Mammary epithelial cell (primary cell): ENCODE data around the gene LDLRAD4.

Source experiments
- EZH2 ChIP-seq: IDR thresholded peaks from 2 replicates; pipeline ENCODE4 v1.6.1; 2012; ENCODE audit warnings: low read length, inconsistent platforms, borderline replicate concordance
- TF ChIP-seq, protein P1 (sequence below), 2 donors: IDR thresholded peaks in 1 of 2; conservative IDR thresholded peaks in 1 of 2; 2 replicates each; pipeline ENCODE4 v1.5.1; 2011 to 2012; ENCODE audit warnings: inconsistent platforms in 2 of 2, low read length in 2 of 2, mild to moderate bottlenecking in 2 of 2, control low read depth in 1 of 2, low read depth in 1 of 2; ENCODE audit not compliant: insufficient read depth in 1 of 2; ENCODE audit errors: extremely low read depth in 1 of 2

DNA sequence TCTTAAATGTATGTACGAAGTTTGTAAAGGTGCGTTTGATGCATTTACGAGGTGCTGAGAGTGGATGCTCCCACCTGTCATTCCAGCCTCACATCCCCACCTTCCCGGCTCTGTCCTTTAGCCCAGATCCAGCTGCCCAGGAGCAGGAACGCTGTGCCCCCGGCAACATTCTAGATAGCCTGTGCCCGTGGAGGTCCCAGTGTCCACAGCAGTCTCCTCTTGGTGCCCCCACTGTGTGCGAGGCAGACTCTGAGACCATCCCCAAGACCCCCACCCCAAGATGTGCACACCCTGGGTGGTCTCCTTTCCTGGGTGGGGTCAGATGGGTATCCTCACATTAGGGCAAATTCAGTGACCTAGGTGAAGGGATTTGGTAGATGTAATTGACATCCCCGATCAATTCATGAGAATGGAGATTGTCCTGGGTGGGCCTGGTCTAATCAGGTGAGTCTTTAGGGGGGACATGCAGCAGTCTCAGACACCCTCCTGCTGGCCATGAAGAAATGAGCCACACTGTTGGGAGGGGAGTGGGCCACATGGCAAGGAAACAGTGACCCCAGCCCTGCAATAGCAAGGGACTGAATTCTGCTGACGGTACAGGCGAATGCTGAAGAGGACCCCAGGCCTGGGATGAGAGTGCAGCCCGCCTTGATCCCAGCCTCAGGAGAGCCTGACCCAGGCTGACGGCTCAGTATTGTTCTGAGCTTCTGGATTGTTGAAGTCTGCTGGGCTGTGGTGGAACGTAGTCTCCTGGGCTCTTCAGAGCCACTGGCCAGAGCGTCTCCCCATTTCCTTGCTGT is 304.5 kb downstream of the LDLRAD4 start:
- TF ChIP-seq, protein P1, sequence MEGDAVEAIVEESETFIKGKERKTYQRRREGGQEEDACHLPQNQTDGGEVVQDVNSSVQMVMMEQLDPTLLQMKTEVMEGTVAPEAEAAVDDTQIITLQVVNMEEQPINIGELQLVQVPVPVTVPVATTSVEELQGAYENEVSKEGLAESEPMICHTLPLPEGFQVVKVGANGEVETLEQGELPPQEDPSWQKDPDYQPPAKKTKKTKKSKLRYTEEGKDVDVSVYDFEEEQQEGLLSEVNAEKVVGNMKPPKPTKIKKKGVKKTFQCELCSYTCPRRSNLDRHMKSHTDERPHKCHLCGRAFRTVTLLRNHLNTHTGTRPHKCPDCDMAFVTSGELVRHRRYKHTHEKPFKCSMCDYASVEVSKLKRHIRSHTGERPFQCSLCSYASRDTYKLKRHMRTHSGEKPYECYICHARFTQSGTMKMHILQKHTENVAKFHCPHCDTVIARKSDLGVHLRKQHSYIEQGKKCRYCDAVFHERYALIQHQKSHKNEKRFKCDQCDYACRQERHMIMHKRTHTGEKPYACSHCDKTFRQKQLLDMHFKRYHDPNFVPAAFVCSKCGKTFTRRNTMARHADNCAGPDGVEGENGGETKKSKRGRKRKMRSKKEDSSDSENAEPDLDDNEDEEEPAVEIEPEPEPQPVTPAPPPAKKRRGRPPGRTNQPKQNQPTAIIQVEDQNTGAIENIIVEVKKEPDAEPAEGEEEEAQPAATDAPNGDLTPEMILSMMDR (conservative IDR thresholded peaks at IDR 0.05 in 1 of 2, IDR thresholded peaks at IDR 0.05 in 1 of 2; ENCODE audit: extremely low read depth in 1 of 2, insufficient read depth in 1 of 2, low read depth in 1 of 2, low read length in 2 of 2): no peak
- no peak for TF ChIP-seq EZH2
